Mucosa of descending colon (tissue), 3 donors: ENCODE results near the gene PPIP5K2. TPM values are rescaled to one million over a fixed set of nuclear protein-coding genes. Genes with fewer than 3 reads are reported as not detected.

Source experiments
- ATAC-seq: fragments of 200-7000 bp; cut with Tn5 transposase; one replicate; pipeline ENCODE4 v1.9.1; 2020; ENCODE audit warnings: mild to moderate bottlenecking, moderate library complexity
- DNase-seq, 3 donors: peaks; one replicate each; pipeline ENCODE4 v3.0.0-alpha.2; 2020
- H3K36me3 ChIP-seq: fragments of 200-600 bp; one replicate; pipeline ENCODE4 v1.8.0; 2021; ENCODE audit warnings: low read depth, mild to moderate bottlenecking
- H3K4me1 ChIP-seq: fragments of 200-600 bp; one replicate; pipeline ENCODE4 v1.8.0; 2021; ENCODE audit warnings: low read depth, mild to moderate bottlenecking
- H3K4me3 ChIP-seq: fragments of 200-600 bp; one replicate; pipeline ENCODE4 v1.8.0; 2021; ENCODE audit warnings: mild to moderate bottlenecking
- H3K9me3 ChIP-seq: fragments of 200-600 bp; one replicate; pipeline ENCODE4 v1.8.0; 2021; ENCODE audit warnings: mild to moderate bottlenecking
- intact Hi-C, 2 donors: fragments of 100-400 bp; cut with DNase I in 1 of 2; cut with micrococcal nuclease in 1 of 2; formaldehyde crosslinking; loops; one replicate each; pipeline versions ENCODE4 v1.11.0 to v1.11.1; 2022; cut with DNase I, micrococcal nuclease
- total RNA-seq, 3 donors: library from RNA; stranded (reverse); fragmentation: NEBNext Ultra II Directional in 2 of 3; extraction: Animal tissue kit (Norgen Biotek cat#: 25700) in 2 of 3; gene quantifications; one replicate each; pipeline versions ENCODE4 v1.2.1 to v1.2.4, GENCODE V29; 2021 to 2023
- TF ChIP-seq, protein P1 (sequence below): fragments of 200-600 bp; IDR thresholded peaks from one replicate; pipeline ENCODE4 v1.8.0; 2022; ENCODE audit warnings: antibody characterized with exemption, mild to moderate bottlenecking
- donor health status: DM: no; HTN: no; CAD: no; lungs with moderate emphysema.
- donor health status: DM: no; HTN: no; CAD: no.
- donor health status: DM: no; HTN: yes; CAD: no.

PPIP5K2 gene
- total RNA-seq, 3 donors from 2014 or later = 59.0 to 90.6 (median 77.6) TPM

DNA sequence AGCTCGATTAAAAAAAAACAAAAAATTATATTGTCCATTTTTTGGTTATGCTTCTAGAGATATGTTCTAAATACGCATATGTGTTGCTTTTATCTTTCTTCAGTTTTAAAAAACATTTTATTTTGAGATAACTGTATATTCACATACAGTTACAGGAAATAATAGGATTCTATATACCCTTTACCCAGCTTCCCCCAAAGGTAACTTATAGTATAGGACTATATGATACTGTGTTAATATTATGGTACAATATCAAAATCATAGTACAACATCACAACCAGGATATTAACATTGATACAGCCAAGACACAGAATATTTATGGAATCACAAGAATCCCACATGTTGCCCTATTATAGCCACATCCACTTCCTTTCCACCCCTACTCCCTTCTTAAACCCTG, 129.0 kb downstream of the PPIP5K2 start:
- DNase-seq = no peak
- no peak for ATAC-seq
- TF ChIP-seq, protein P1, sequence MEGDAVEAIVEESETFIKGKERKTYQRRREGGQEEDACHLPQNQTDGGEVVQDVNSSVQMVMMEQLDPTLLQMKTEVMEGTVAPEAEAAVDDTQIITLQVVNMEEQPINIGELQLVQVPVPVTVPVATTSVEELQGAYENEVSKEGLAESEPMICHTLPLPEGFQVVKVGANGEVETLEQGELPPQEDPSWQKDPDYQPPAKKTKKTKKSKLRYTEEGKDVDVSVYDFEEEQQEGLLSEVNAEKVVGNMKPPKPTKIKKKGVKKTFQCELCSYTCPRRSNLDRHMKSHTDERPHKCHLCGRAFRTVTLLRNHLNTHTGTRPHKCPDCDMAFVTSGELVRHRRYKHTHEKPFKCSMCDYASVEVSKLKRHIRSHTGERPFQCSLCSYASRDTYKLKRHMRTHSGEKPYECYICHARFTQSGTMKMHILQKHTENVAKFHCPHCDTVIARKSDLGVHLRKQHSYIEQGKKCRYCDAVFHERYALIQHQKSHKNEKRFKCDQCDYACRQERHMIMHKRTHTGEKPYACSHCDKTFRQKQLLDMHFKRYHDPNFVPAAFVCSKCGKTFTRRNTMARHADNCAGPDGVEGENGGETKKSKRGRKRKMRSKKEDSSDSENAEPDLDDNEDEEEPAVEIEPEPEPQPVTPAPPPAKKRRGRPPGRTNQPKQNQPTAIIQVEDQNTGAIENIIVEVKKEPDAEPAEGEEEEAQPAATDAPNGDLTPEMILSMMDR = no peak
- Histone ChIP-seq H3K9me3 (no peaks in the 10 kb centered on the region), H3K4me3 (no peak overlapping the region), H3K36me3 (no peaks in the 10 kb centered on the region), H3K4me1 (no peaks in the 10 kb centered on the region)
- intact Hi-C loops = no loop called here

DNA sequence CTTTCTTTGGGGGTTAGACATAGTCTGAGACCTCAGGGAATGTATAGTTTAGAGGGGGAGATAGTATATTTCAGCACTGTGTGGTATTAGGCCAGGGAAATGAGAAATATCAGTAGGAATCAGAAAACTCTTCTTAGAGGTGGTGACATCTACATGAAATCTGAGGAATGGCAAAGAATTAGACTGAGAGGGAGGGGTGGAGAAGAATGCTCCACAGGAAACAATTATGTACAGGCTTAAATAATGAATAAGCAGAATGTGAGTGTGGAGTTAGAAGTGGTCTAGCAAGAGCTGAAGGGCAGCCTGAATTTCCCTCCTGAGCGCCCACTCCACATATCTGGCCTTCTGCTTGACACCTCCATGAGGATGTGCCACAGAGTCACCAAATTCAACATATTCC, 134.8 kb downstream of the PPIP5K2 start:
- Histone ChIP-seq H3K36me3 (no peaks in the 10 kb centered on the region), H3K4me1 (no peaks in the 10 kb centered on the region), H3K4me3 (no peak overlapping the region), H3K9me3 (no peaks in the 10 kb centered on the region)
- DNase-seq (no peak), ATAC-seq (no peak)
- TF ChIP-seq, protein P1 = no peak
- intact Hi-C loops = no loop called here

DNA sequence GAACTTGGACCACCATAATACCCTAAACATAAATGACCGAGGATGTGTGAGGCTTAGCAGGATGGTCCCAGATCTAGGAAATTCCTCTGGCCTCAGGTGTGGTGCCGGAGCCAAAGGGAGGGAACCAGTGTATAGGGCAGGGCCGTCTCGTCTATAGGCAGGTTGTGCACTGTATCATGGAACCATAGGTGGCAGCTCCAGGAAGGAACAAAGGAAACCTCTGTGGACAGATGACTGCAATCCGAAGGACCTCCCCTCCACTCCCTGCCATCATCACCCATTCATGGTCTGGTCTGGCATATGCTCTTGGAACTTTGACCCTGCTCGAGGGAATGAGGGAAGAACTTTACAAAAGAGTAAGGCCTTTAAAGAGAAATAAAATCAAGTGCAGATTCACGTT, 135.6 kb downstream of the PPIP5K2 start:
- H3K9me3 ChIP-seq = no peaks in the 10 kb centered on the region

DNA sequence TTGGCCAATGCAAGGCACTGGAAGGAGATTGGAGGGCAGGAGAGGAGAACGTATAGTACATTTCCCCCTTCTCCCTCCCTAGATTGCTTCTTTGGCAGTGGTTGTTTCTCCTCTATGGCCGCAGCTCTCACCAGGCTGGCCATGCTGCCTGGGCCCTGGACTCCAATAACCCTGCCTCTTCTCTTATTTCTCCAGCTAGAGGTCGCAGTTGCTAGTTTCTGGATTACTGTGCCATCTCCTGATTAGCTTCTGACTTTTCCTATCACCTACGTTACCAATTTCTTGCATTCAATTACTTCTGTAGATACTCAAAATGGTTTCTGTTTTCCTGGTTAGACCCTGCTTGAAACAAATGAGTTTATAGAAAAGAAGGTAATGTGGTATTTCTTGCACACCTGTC, 136.1 kb downstream of the PPIP5K2 start:
- ATAC-seq (no peak), DNase-seq (no peak)
- TF ChIP-seq, protein P1 = no peak
- Histone ChIP-seq H3K9me3 (no peaks in the 10 kb centered on the region), H3K4me3 (no peak overlapping the region), H3K4me1 (peaks cover 7% of the 10 kb centered on the region), H3K36me3 (no peaks in the 10 kb centered on the region)
- intact Hi-C loops = no loop called here

More for the DNA sequence above, 135.6 kb downstream of the PPIP5K2 start:
- intact Hi-C loops = no loop called here
- peak; percentile 44 for ATAC-seq
- Histone ChIP-seq H3K4me1 (peaks cover 2% of the 10 kb centered on the region), H3K36me3 (no peaks in the 10 kb centered on the region), H3K4me3 (no peak overlapping the region)
- peak in 2 of 3 donors; percentile 55 to 62 for DNase-seq
- TF ChIP-seq, protein P1 = no peak

DNA sequence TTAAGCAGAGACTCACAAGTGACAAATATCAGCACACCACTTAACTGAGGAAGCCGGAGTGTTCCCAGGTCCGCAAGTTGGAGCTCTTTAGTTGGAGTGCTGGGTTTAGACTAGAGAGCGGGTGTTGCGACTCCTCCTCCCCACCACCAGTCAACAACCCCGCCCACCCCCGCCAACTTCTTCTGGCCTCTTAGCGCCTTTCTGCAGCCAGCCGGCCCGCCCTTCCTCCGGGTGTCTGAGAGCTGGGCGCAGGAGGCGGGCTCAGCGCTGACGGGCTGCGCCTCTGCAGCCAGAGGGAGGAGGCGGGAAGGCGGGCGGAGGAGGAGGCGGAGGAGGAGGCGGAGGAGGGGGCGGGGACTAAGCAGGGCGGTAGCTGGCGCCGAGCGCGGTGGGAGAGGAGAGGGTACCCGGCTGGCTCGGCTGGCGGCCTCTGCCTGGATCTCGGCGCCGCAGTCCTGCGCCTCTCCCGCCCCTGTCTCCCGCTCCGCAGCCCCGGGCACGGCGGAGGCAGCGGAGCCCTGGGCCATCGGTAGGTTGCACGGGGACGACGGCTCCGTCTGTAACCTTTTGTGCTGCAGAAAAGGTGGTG, 138.4 kb downstream of the PPIP5K2 start, which contains the start of gene MACIR:
MACIR (plus strand) TSS at position 396 of the 589 bp plus-strand sequence. CDS start 17,157 bp downstream, outside the sequence.
- peaks cover 9% of the 10 kb centered on the region for H3K4me1 ChIP-seq
- no peaks in the 10 kb centered on the region for H3K9me3 ChIP-seq
- intact Hi-C loops = no loop called here
- DNase-seq = peak; percentile 98 to 99 (median 98)
- peak; percentile 91 for ATAC-seq
- TF ChIP-seq, protein P1 = peak; percentile 27
- H3K36me3 ChIP-seq = no peaks in the 10 kb centered on the region
- peak within 1 kb of the TSS; percentile 79 for H3K4me3 ChIP-seq
